T-cell (primary cell): ENCODE results near the gene RHBDD3. TPM values are rescaled to one million over a fixed set of nuclear protein-coding genes. Genes with fewer than 3 reads are reported as not detected.

ENCODE experiments used
- ATAC-seq, 4 experiments: fragments of 200-7000 bp in 3 of 4; fragments of 150-1000 bp in 1 of 4; cut with Tn5 transposase; replicated peaks in 1 of 4; 1 replicate in 3 of 4; 2 replicates in 1 of 4; pipeline ENCODE4 v1.10.0; 2021; ENCODE audit warnings: moderate library complexity in 3 of 4, mild to moderate bottlenecking in 2 of 4, moderate number of reproducible peaks in 1 of 4
- CTCF ChIA-PET, 2 donors: fragments of 300-600 bp; sonication (Branson Sonifier 250); formaldehyde crosslinking; loops; one replicate each; lab custom pipeline; 2022; ENCODE audit warnings: antibody characterized with exemption in 2 of 2; lab: Charles Lee
- POLR2A ChIA-PET, 2 donors: fragments of 300-600 bp; sonication (Branson Sonifier 250); formaldehyde crosslinking; loops; one replicate each; lab custom pipeline; 2022; ENCODE audit warnings: antibody characterized with exemption in 2 of 2; lab: Charles Lee
- DNase-seq, 35 experiments: peaks; one replicate each; pipeline versions ENCODE4 v3.0.0 to v3.0.0-alpha.2; 2013 to 2023
- H3K27ac ChIP-seq: one replicate; pipeline ENCODE4 v1.5.1; 2013; ENCODE audit warnings: low read length
- H3K27me3 ChIP-seq, 2 experiments: replicated peaks in 1 of 2; 1 replicate in 1 of 2; 2 replicates in 1 of 2; pipeline versions ENCODE4 v1.6.1 to v1.7.0; 2013; ENCODE audit warnings: low read length in 1 of 2, mixed read lengths in 1 of 2; ENCODE audit not compliant: control insufficient read depth in 2 of 2, insufficient read depth in 2 of 2; ENCODE audit errors: extremely low read depth in 1 of 2
- H3K36me3 ChIP-seq, 2 donors: 1 replicate in 1 of 2; 2 replicates in 1 of 2; pipeline versions ENCODE4 v1.6.1 to v1.7.0; 2013; ENCODE audit warnings: low read length in 1 of 2; ENCODE audit not compliant: control insufficient read depth in 2 of 2, insufficient read depth in 1 of 2; ENCODE audit errors: extremely low read depth in 1 of 2
- H3K4me1 ChIP-seq, 2 experiments: 1 replicate in 1 of 2; 2 replicates in 1 of 2; pipeline versions ENCODE4 v1.6.1 to v1.7.0; 2013; ENCODE audit warnings: low read length in 2 of 2, mixed read lengths in 1 of 2; ENCODE audit not compliant: insufficient read depth in 2 of 2, control insufficient read depth in 1 of 2; ENCODE audit errors: extremely low read depth in 1 of 2
- H3K4me3 ChIP-seq, 2 donors: 1 replicate in 1 of 2; 2 replicates in 1 of 2; pipeline versions ENCODE4 v1.5.1 to v1.7.0; 2013; ENCODE audit warnings: mild to moderate bottlenecking in 2 of 2, low read length in 1 of 2, moderate library complexity in 1 of 2; ENCODE audit not compliant: control insufficient read depth in 1 of 2; ENCODE audit errors: extremely low read depth in 1 of 2
- H3K9me3 ChIP-seq: 2 replicates; pipeline ENCODE4 v1.7.0; 2013
- H3K27ac Mint-ChIP-seq, 2 donors: one replicate each; pipeline ENCODE4 v1.8.0; 2020 to 2021; ENCODE audit warnings: mild to moderate bottlenecking in 2 of 2, mixed read lengths in 2 of 2
- H3K27me3 Mint-ChIP-seq, 2 donors: one replicate each; pipeline ENCODE4 v1.8.0; 2021 to 2022; ENCODE audit warnings: mixed read lengths in 2 of 2
- H3K36me3 Mint-ChIP-seq: one replicate; pipeline ENCODE4 v1.8.0; 2021; ENCODE audit warnings: mixed read lengths
- H3K4me1 Mint-ChIP-seq, 3 donors: one replicate each; pipeline ENCODE4 v1.8.0; 2020 to 2022; ENCODE audit warnings: mixed read lengths in 3 of 3, mild to moderate bottlenecking in 1 of 3
- H3K4me3 Mint-ChIP-seq, 3 donors: one replicate each; pipeline ENCODE4 v1.8.0; 2020 to 2022; ENCODE audit warnings: mild to moderate bottlenecking in 3 of 3, mixed read lengths in 3 of 3, moderate library complexity in 3 of 3
- H3K9me3 Mint-ChIP-seq, 3 donors: one replicate each; pipeline ENCODE4 v1.8.0; 2020 to 2022; ENCODE audit warnings: mixed read lengths in 3 of 3
- WGBS: methylation state at CpG from one replicate; pipeline ENCODE4 v1.1.5; 2013; ENCODE audit warnings: missing lambda C conversion rate; ENCODE audit not compliant: insufficient coverage; 5-methylcytosine and 5-hydroxymethylcytosine counted together
- total RNA-seq, 35 experiments: library from RNA in 6 of 35; stranded (reverse) in 6 of 35; fragments of 120-200 nt in 1 of 35; gene quantifications; one replicate each; pipeline versions ENCODE4 v1.2.1 to v1.2.4 and lab custom pipeline; 2013 to 2026

RHBDD3 gene
- total RNA-seq, 5 donors from 2014 or later (not counting 1 experiment from before 2014, with no cell fraction given): 14.1 to 25.4 (median 22.1) TPM

DNA sequence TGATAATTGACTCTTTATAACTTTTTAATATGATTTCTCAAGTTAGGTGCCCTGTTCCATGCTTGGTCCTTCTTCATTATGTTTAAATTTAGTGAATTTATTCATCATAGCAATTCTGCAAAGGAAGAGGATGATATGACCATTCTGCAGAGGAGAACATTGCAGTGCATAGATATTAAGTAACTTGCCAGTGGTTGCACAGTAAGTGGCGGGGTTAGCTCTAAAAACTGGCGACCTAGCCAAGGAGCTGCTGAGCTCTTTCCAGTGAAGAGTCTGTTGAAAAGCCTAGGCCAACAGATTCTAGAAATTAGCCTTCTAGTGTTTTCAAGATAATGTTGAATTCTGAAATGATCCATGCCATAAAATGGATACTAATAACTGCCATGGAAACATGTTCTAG, 4.8 kb upstream of the RHBDD3 start:
- ATAC-seq: no peak
- H3K27me3 Mint-ChIP-seq: no peaks in the 10 kb centered on the region
- no CpG with 5 or more reads among the region's 2 CpGs for WGBS

DNA sequence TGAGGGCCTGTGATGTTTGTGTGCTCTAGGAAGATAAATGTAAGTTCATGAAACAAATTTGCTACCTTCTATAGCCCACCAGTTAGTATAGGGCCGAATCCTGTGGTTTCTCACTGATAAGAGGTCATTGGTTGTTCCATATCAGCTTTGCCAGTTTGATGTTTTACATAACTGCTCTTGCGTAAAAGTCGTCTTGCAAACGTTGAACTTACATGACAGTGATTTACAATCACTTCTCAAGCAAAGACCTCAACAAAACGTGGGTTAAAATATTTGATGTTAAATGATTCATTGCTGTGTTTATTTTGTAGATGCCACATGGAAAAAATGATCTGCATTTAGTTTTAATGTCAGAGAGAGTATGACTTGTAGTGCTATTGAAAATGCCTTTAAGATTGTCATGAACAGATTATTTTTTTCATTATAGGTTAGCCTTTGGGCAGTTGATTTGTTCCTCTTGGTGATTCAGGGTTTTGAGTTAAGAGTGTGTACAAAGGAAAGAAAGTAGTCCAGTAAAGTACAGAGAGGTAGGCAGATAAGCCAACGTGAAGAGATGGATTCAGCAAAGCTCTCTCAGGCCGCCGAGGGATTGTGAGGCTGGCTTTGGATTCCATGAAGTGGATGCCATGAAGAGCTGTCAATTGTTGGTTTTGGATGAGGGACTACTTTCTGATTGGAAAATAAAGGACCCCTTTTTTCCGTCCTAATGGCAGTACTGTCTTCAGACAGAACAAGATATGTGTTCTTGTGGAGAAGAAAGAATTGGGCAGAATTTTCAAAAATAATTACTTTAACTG, 2.9 kb upstream of the RHBDD3 start:
- H3K27me3 ChIP-seq: no peaks in the 10 kb centered on the region
- peaks cover 0 to 45% of the 10 kb centered on the region in 2 donors for H3K36me3 ChIP-seq
- ChIA-PET POLR2A (interaction anchor here in 1 of 2 donors (0.5 kb wide), 1 partner anchor 494 kb away, joined by 5 read pairs; no protein-coding TSS in a partner anchor), CTCF (interaction anchor here in 1 of 2 donors (0.7 kb wide), 1 partner anchor 8 kb away, joined by 3 read pairs; no protein-coding TSS in a partner anchor)
- H3K36me3 Mint-ChIP-seq: peaks cover 49% of the 10 kb centered on the region
- H3K4me1 ChIP-seq: peaks cover 35 to 41% of the 10 kb centered on the region in 2 experiments
- H3K4me3 Mint-ChIP-seq: peak overlapping the region; percentile 92 to 96 (median 95)
- no peaks in the 10 kb centered on the region for H3K27me3 Mint-ChIP-seq
- H3K4me3 ChIP-seq: peak overlapping the region; percentile 27 to 92
- H3K9me3 ChIP-seq: no peaks in the 10 kb centered on the region
- H3K9me3 Mint-ChIP-seq: no peaks in the 10 kb centered on the region
- ATAC-seq: no peak
- peaks cover 80 to 84% (median 81%) of the 10 kb centered on the region in 3 donors for H3K4me1 Mint-ChIP-seq
- peak overlapping the region; percentile 37 to 68 for H3K27ac Mint-ChIP-seq
- DNase-seq: no peak
- H3K27ac ChIP-seq: peak overlapping the region; percentile 1
- WGBS: 64% methylated on average over 3 of the region's 9 CpGs

More for the DNA sequence above, 4.8 kb upstream of the RHBDD3 start:
- CTCF ChIA-PET: no interaction called here
- Histone ChIP-seq H3K27me3 (no peaks in the 10 kb centered on the region), H3K4me1 (peaks cover 26 to 33% of the 10 kb centered on the region in 2 experiments), H3K36me3 (peaks cover 0 to 64% of the 10 kb centered on the region in 2 donors), H3K4me3 (no peak overlapping the region), H3K9me3 (no peaks in the 10 kb centered on the region), H3K27ac (no peak overlapping the region)
- peaks cover 65% of the 10 kb centered on the region for H3K36me3 Mint-ChIP-seq
- no peak for DNase-seq
- H3K4me1 Mint-ChIP-seq: peaks cover 81 to 87% (median 81%) of the 10 kb centered on the region in 3 donors
- H3K27ac Mint-ChIP-seq: no peak overlapping the region
- POLR2A ChIA-PET: no interaction called here
- H3K9me3 Mint-ChIP-seq: no peaks in the 10 kb centered on the region
- peak overlapping the region in 2 of 3 donors; percentile 95 to 96 for H3K4me3 Mint-ChIP-seq

DNA sequence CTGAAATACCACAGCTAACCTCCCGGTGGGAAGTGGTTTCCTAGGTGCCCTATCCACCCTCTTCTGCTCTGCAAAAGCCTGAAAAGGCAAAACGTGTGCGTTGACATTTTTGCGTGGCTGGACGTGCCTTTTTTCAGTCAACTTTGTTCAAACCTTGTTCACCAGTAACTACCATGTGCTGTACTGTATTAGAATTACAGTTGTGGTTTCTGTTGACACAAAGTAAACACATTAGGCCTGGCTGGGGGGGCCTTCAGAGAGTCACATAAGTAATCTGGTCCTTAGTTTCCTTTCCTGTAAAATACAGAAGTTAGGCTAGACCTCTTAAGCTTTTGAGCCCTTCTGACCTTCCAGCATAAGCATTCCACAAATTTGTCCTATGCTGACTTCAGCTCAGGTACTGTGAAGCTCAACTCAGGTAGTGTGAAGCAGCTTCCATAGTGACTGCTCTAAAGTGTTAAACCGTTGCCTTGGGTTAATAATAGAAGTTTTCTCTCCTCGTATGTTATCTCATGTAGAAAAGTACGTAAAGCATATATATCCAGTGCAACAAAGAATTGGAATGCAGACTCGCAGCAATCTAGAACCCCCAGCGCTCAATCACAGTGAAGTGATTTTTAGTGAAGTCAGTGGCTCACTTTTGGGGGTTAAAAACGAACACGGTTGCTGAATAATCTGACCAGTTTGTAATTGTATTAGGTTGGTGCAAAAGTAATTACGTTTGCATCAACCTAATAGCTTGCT, 2.1 kb upstream of the RHBDD3 start:
- CTCF ChIA-PET: interaction anchor here in 1 of 2 donors (0.7 kb wide), 1 partner anchor 9 kb away, joined by 3 read pairs; no protein-coding TSS in a partner anchor
- WGBS: 0% methylated on average over 3 of the region's 13 CpGs
- POLR2A ChIA-PET: interaction anchor here in 1 of 2 donors (0.6 kb wide), 1 partner anchor 504 kb away, joined by 5 read pairs; no protein-coding TSS in a partner anchor

DNA sequence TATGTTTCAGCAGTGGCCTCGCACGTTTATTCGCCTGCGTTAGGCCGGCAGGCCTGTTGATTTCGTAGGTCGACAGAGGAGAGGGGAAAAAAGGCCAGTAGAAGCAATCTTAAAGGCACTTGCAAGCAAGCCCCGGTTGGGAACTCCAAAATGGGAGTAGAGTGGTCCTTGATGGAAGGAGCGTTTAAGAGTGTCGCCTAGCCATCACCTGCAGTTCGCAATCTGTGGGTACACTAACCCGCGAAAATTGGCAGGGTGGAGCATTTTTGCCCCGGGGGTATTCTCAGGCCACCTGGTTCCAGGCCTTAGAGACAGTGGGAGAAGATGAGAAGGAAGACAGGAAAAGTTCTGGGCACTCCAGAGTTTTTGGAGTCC, 1.4 kb upstream of the RHBDD3 start:
- Mint-ChIP-seq H3K4me1 (peaks cover 66 to 70% (median 67%) of the 10 kb centered on the region in 3 donors), H3K36me3 (peaks cover 36% of the 10 kb centered on the region), H3K27ac (peak overlapping the region; percentile 86 to 89), H3K9me3 (no peaks in the 10 kb centered on the region), H3K27me3 (no peaks in the 10 kb centered on the region), H3K4me3 (peak overlapping the region; percentile 92 to 96 (median 95))
- Histone ChIP-seq H3K4me3 (peak overlapping the region; percentile 92 to 99), H3K27ac (peak overlapping the region; percentile 99), H3K4me1 (peaks cover 35 to 39% of the 10 kb centered on the region in 2 experiments), H3K27me3 (no peaks in the 10 kb centered on the region), H3K9me3 (no peaks in the 10 kb centered on the region), H3K36me3 (peaks cover 7 to 33% of the 10 kb centered on the region in 2 donors)
- peak in 1 of 35 experiments; percentile 16 for DNase-seq
- ATAC-seq: no peak
- ChIA-PET CTCF (no interaction called here), POLR2A (no interaction called here)
- 3% methylated on average over 12 of the region's 14 CpGs for WGBS

More for the DNA sequence above, 2.1 kb upstream of the RHBDD3 start:
- DNase-seq (peak in 1 of 35 experiments; percentile 28), ATAC-seq (no peak)
- Histone ChIP-seq H3K4me1 (peaks cover 35 to 39% of the 10 kb centered on the region in 2 experiments), H3K4me3 (peak overlapping the region; percentile 92 to 99), H3K9me3 (no peaks in the 10 kb centered on the region), H3K27me3 (no peaks in the 10 kb centered on the region), H3K27ac (peak overlapping the region; percentile 99), H3K36me3 (peaks cover 5 to 40% of the 10 kb centered on the region in 2 donors)
- Mint-ChIP-seq H3K9me3 (no peaks in the 10 kb centered on the region), H3K4me3 (peak overlapping the region; percentile 92 to 96 (median 95)), H3K36me3 (peaks cover 43% of the 10 kb centered on the region), H3K27ac (peak overlapping the region; percentile 86 to 89), H3K27me3 (no peaks in the 10 kb centered on the region), H3K4me1 (peaks cover 73 to 77% (median 74%) of the 10 kb centered on the region in 3 donors)

DNA sequence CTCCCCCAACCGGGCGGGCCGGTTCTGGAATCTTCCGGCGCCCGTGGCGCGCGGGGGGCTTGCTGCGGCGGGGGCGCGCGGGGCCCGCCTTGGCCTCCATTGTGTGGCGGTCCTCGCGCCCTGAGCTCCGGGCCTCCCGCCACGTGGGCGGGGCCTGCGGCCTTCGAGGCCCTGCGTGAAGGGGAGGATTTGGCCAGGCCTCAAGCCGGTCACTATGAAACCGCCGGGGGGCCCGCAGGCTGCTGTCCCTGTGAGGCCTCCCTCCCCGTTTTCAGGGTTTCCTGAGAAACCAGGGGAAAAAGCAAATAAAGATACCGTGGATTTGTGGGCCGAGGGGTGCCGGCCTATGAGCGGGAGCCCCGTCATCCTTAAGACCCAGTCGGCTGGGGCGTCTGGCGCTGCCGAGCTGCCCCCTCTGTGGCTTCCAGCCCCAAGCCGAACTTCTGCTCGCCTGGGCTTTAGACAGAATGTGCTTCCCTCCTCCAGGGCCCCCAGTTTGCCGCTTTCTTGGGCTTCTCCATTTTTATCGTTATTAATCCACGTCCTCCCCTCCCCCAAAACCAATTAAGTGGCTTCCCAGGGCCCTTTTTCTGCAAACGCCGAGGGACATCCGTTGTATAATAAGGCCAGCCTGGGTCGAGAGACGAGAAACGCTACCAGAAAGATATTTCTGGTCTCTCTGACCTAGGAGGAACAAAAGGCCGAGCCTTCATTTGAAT, 889 bp upstream of the RHBDD3 start:
- ATAC-seq: peak; percentile 13 to 28 (median 25)
- WGBS: under 1% methylated on average over 48 of the region's 51 CpGs

More for the DNA sequence above, 889 bp upstream of the RHBDD3 start:
- ChIA-PET POLR2A (no interaction called here), CTCF (no interaction called here)
- H3K4me1 Mint-ChIP-seq: peaks cover 60 to 64% (median 62%) of the 10 kb centered on the region in 3 donors
- no peaks in the 10 kb centered on the region for H3K27me3 ChIP-seq
- peak in 18 of 35 experiments; percentile 5 to 53 (median 20) for DNase-seq
- peak overlapping the region; percentile 92 to 96 (median 95) for H3K4me3 Mint-ChIP-seq
- H3K36me3 ChIP-seq: peaks cover 11 to 31% of the 10 kb centered on the region in 2 donors
- peak overlapping the region; percentile 98 for H3K27ac Mint-ChIP-seq
- H3K27me3 Mint-ChIP-seq: no peaks in the 10 kb centered on the region
- H3K4me1 ChIP-seq: peaks cover 35 to 38% of the 10 kb centered on the region in 2 experiments
- peaks cover 31% of the 10 kb centered on the region for H3K36me3 Mint-ChIP-seq
- H3K9me3 ChIP-seq: no peaks in the 10 kb centered on the region
- H3K4me3 ChIP-seq: peak overlapping the region; percentile 92 to 99
- no peaks in the 10 kb centered on the region for H3K9me3 Mint-ChIP-seq
- H3K27ac ChIP-seq: peak overlapping the region; percentile 99
